Stimulated activated CD8-positive, alpha-beta memory T cell treated with anti-CD3 and anti-CD28 coated beads, Interleukin-2, amount 100 ng/mL, for 1 hour (primary cell): ENCODE results near the gene SUGP2.

ENCODE experiments used
- DNase-seq, 2 donors: peaks; one replicate each; pipeline ENCODE4 v3.0.0-alpha.2; 2020; ENCODE audit warnings: low read depth in 2 of 2

The SUGP2 gene

DNA sequence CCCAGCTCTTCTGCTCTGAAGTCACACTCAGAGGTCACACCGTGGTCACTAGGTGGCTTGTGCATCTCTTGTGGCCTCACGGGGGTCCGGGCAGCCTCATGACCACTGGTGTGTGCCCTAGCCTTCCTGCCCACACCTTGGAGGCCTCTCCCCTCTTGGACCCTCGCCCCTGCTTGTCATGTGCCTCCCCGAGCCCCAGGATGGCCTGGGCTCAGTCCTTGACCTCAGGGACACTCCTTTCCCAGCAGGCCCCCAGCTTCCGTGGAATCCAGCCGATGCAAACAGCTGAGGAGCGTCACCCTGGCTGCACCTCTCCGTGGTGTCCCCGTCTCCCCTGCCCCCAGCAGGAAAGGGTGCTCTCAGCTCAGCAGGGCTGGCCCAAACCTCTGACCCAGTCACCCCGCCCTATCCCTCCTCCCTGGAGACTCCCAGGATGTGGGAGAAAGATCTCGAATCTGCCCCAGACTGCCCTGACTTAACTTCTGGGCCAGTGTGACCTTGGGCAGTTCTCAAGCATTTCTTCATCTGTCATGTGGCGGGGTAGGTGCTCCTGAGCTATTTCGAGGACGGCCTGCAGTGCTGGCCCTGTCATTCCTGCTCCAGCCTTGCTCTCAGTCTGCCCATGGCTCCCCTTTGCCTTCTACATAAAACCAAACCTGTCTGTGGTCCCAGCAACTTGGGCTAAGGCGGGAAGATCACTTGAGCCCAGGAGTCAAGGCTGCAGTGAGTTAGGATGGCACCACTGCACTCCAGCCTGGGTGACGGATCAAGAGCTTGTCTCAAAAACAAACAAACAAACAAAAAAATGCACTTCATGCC is 25.9 kb upstream of the SUGP2 start:
- DNase-seq = no peak

DNA sequence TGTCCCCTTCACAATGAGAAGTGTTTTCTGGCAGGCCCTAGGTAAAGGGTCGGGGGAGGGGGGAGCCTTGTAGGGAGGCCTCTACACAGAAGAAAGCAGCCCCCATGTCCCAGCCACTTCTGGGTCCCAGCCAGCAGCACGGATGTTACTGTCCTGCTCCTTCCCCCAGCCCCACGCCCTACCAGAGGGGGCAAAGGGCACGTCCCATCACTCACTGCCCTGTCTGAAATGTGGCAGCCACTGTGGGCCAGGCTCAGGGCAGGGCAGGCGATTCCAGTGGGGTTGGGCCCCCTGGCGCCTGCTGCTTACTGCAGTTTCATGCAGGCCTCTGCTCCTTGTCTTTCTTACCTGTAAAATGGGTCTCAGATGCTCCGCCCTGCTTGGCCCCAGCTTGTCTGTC is 24.4 kb upstream of the SUGP2 start:
- no peak for DNase-seq

DNA sequence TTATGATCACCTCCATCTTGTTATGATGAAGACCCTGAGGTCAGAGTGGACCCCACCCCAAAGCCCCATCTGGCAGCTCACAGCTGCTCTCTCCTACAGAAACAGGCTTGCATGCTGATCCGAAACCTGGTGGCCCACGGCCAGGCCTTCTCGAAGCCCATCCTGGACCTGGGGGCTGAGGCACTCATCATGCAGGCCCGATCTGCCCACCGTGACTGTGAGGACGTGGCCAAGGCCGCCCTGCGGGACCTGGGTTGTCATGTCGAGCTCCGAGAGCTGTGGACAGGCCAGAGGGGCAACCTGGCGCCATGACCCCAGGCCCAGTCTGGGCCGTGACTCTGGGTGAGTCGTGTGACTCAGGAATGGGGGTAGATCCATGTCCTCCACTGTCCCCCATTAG is 24.0 kb upstream of the SUGP2 start:
- no peak for DNase-seq

DNA sequence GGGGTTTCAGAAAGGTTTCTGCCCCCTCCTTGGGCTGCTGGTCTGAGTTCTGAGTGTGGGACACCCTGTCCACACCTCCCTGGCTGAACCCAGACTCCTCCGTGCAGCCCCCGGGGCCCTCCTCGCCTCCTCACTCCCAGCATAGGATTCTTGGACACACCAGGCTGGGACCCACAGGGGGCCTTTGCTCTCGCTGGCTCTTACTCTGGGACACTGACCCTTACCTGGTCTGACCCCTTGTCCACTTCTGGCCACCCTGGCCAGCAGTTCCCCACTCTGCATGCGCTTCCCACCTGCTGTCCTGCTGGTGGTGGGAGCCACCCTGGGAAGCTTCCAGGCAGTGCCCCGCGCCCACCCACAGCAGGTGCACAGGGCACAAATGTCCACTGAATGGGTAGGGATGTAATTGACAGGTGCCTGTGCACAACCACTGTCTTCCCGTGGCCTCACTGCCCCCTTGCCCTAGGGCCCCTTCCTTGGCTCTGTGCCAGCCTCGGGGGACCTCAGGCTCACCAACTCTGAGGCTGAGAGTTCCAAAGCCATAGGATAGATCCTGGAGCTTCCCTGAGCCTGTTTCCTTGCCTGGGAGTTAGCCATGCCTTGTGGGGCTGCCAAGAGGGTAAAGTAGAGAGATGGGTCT is 23.4 kb upstream of the SUGP2 start:
- DNase-seq = no peak

DNA sequence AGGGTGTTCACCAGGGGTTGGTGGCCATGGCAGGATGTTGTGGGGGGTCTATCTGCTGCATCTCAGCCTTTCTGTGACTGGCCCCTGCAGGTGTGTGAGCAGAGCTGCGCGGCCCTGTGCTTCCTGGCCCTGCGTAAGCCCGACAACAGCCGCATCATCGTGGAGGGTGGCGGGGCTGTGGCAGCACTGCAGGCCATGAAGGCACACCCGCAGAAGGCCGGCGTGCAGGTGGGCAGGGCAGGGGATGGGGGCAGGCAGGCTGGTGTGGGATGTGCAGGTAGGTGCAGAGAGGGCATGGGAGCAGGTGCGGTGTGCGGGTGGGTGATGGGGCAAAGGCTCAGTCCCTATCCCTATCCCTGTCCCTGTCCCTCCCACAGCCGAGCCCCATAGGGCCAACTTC is 22.4 kb upstream of the SUGP2 start:
- DNase-seq = no peak

DNA sequence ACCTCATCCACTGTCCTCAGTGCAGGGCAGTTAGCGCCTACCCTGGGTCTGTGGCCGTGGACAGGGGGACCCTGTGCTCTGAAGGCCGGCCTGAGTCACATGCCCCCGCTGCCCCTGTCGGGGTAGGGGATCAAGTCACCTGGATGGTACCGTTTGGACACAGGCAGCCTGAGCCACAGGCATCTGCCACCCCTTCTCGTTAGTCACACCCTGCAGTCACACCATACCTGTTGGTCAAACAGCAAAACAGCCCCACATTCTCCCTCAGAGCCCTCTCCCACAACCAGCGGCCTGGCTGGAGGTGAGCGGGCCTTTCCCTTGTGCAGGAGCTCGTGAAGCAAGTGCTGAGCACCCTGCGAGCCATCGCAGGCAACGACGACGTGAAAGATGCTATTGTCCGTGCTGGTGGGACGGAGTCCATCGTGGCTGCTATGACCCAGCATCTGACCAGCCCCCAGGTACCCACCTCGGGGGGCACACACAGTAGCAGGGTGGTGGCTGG is 21.7 kb upstream of the SUGP2 start:
- no peak for DNase-seq

DNA sequence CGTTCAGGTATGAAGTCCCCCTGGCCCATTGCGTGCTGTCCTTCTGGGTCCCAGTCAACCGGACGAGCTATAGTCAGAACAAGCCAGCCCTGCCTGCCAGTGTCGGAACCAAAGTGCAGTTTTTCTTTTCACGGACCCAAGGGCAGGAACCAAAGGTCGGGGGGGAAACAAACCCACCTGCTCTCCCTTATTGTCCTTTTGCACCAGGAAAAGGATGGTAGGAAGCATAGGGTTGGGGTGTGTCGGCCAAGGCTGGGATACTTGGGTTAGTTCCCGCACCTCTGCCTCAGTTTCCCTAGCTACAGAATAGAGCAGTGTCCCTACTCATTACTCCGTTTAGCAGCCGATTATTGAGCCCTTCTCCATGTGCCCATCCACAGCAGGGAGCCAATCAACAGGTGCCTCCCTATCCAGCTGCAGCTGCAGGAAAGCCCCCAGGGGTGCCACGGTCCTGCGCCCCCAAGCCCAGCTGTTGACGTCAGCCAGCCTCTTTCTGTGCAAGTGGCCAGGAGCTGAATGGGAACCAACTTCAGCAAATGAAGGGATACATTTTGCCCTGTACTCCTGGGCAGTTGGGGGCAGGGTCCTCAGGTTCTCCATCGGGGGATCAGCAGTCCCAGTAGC is 21.1 kb upstream of the SUGP2 start:
- no peak for DNase-seq

DNA sequence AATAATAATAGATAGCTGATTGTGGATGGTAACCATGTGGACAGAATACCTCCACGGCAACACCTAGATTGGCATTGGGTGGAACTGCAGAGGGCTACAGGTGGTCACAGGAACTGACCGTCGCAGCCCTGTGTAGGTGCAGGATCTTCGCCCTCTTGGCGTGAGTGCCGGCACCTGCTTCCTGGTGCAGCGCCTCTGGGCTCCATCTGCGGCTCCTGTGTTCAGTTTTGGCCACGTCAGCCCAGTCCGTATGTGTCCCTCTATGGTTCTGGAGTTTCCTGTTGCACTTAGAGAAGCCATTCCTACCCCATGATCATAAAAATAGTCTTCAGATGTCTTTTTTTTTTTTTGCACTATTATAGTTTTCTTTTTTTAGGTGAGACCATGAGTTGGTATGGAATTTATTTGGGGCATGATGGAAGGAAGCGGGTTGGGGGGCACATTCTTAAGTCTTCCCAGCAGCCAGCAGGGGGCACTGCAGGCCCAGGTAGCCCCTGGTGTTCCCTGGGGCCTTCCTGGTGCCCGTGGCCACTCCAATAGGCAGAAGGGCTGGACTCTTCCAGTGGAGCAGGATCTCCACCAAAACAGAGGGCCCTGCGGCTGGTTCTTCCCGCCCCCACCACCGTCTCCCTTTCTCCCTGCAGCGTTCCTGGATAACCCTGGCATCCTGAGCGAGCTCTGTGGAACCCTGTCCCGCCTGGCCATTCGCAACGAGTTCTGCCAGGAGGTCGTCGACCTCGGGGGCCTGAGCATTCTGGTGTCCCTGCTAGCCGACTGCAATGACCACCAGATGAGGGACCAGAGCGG is 20.4 kb upstream of the SUGP2 start:
- peak; percentile 29 to 56 for DNase-seq

DNA sequence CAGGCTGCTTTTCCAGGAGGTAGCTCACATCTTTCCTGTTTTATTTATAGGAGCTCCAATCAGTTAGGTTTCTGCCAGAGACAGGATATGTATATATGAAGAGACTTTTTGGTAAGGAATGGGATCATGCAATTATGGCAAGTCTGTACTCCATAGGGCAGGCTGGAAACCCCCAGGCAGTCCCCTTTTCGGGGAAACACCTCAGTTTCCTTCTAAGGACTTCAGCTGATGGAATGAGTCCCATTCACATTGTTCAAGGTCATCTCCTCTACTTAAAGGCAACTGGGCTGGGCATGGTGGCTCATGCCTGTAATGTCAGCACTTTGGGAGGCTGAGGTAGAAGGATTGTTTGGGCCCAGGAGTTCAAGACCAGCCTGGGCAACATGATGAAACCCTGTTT is 19.6 kb upstream of the SUGP2 start:
- DNase-seq = no peak

DNA sequence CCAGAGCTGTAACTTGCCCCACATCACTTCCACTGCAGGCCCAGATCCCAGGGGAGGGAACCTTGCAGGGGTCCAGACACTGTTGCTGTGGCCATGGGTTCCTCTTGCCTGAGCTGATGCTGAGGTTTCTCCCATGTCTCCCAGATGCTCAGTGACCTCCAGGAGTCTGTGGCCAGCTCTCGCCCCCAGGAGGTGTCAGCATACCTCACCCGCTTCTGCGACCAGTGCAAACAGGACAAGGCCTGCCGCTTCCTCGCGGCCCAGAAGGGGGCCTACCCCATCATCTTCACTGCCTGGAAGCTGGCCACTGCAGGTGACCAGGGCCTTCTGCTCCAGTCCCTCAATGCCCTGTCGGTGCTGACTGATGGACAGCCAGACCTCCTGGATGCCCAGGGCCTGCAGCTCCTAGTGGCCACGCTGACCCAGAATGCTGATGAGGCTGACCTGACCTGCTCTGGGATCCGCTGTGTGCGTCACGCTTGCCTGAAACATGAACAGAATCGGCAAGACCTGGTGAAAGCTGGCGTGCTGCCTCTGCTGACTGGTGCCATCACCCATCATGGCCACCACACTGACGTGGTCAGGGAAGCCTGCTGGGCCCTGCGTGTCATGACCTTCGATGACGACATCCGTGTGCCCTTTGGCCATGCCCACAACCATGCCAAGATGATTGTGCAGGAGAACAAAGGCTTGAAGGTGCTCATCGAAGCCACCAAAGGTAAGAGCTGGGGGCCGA is 18.3 kb upstream of the SUGP2 start:
- no peak for DNase-seq

DNA sequence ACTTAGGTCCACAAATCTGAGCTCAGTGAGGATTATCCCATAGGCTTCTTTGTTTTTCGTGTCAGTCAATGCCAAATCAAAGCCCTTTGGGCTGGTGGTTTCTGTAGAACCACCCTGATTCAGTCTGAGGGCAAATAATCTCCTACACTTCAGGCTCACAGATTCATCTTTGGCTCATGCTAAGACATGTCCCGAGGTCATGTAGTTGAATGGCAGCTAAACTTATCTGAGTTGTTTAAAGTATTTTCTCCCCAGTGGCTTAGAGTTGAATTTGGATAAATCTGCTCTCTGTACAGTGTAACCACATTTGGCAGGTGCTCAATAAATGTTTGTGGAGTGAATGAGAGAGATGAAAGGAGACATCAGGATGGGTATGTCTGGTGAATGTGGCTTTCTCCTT is 17.4 kb upstream of the SUGP2 start:
- DNase-seq = no peak

DNA sequence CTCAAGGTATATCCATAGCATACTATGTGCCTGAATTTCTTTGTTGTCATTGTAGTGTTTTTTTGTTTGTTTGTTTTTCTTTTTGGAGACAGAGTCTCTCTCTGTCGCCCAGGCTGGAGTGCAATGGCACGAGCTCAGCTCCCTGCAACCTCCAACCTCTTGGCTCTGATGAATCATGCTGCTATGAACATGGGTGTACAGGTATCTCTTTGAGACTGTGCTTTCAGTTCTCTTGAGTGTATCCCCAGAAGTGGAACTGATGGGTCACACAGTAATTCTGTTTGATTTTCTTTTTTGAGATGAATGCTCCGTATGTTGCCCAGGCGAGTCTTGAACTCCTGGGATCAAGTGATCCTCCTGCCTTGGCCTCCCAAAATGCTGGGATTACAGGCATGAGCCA is 16.8 kb upstream of the SUGP2 start:
- DNase-seq = no peak

DNA sequence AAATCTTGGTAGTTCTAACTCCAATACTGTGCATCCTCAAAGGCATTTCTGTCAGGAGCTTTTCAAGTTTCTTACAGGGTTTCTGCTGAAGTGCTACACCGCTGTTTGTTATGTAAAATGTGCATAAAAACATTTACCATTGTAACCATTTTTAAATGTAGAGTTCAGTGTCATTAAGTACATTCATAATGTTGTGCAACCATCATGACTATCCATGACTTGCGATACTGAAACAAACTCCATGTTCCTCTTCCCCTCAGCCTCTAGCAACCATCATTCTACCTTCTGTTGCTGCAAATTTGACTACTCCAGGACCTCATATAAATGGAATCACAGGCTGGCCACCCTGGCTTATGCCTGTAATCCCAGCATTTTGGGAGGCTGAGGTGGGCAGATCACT is 16.1 kb upstream of the SUGP2 start:
- DNase-seq = no peak

DNA sequence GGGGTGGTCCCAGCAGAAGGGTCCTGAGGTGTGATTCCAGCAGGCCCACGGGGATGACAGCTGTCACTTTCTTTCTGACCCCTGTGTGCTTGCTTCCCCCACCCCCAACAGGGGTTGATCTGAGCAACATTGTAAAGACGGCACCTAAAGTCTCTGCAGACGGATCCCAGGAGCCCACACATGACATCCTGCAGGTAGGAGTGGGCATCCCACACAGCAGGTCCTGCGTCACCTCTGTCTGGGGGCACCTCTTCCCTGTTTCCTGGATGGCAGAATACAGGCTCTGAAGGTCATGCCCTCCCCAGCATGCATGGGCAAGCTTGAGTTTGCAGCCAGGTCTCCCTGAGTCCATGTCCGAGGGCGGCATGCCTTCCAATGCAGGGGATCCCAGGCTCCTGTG is 10.6 kb upstream of the SUGP2 start:
- DNase-seq = no peak

DNA sequence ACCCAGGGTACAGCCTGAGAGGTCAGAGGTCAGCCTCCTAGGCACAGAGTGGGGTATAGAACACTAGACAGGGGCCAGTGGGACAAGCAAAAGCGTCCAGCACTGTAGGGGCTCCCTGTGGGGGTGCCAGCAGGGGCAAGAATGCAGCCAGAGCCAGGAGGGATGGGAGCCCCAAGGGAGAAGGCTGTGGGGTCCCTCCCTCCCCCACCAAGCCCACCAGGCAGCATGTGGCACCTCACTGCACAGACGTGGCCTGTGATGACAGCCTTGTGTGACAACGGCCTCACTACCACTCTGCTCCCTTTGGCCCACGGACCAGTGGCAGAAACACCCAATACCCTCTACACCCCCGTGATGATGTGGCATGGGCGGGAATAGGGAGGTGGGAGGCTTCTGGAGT is 10.2 kb upstream of the SUGP2 start:
- no peak for DNase-seq

DNA sequence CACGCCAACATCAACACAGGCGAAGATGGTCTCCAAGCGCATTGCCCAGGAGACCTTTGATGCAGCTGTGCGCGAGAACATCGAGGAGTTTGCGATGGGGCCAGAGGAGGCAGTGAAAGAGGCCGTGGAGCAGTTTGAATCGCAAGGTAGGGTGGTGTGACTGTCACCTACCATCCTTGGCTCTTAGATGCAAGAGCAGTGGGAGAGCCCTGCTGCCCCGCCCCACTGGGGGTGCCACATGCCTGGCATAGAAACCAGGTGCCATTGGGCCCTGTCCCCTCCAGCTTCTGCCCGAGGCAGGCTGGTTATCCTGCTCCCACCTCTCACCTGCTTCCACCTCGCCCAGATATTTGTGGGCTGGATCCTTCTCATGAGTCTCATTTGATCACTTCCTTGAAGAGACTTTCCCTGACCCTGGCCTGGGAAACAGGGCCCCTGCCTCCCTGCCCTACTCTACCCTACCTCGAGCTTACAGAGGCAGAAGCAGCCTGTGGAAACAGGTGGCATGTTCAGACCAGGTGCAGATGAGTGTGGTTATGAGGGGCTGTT is 9.5 kb upstream of the SUGP2 start:
- no peak for DNase-seq

DNA sequence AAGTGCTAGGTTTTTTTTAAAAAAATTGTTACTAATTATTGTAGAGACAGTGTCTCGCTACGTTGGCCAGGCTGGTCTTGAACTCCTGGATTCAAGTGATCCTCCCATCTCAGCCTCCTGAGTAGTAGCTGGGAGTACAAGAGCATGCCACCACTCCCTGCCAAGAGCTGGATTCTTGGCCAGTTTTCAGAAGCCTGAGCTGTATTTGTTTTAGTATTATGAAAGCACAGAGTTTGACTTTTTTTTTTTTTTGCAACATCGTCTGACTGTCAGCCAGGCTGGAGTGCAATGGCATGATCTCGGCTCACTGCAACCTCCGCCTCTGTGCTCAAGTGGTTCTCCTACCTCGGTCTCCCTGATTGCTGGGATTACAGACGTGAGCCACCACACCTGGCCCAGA is 7.1 kb upstream of the SUGP2 start:
- no peak for DNase-seq

DNA sequence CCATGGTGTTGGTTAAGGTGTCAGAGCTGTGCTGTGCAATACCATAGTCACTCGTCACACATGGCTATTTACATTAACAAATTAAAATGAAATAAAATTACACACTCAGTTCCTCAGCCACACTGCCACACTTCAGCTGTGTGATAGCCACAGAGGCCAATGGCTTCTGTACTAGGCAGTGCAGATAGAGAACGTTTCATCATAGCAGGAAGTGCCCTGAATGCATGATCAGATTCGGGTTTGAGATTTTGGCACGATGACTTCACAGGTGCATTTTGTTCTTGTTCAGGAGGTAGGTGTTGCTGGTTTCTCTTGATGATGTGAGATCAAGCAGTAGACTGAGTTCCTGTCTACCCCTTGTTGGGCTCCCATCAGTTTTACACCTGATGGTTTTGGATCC is 6.6 kb upstream of the SUGP2 start:
- no peak for DNase-seq

DNA sequence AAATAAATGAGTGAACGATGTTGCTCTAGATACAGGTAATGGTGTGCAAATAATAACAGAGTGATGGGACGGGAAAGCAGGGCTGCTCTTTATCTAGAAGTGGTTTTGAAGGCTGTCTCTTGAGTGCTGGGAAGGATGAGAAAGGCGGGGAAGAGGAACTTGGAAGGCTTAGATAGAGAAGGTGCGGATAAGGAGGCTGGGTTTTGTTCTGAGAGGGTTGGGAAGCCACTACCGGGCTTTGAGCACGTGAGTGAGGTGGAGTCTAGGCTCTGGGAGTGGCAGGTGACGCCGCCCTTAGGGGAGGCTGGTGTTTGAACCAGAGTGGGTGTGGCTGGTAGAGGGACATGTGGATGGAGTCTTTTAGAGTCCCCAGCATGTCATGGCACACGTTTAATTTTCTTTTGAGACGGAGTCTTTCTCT is 897 bp upstream of the SUGP2 start:
- peak in 1 of 2 donors; percentile 39 for DNase-seq

DNA sequence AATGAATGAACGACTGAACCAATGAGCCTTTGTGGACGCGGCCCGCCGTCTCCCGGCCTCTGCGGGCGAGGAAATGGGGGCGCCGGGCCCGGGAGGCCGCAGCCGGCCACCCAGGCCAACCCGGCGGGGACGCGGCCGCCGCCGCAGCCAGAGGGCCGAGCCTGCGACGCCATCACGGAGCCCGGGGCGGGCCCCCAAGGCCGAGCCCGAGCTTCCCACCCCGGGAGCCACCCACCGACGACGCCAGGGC is 216 bp downstream of the SUGP2 start:
- DNase-seq = no peak

DNA sequence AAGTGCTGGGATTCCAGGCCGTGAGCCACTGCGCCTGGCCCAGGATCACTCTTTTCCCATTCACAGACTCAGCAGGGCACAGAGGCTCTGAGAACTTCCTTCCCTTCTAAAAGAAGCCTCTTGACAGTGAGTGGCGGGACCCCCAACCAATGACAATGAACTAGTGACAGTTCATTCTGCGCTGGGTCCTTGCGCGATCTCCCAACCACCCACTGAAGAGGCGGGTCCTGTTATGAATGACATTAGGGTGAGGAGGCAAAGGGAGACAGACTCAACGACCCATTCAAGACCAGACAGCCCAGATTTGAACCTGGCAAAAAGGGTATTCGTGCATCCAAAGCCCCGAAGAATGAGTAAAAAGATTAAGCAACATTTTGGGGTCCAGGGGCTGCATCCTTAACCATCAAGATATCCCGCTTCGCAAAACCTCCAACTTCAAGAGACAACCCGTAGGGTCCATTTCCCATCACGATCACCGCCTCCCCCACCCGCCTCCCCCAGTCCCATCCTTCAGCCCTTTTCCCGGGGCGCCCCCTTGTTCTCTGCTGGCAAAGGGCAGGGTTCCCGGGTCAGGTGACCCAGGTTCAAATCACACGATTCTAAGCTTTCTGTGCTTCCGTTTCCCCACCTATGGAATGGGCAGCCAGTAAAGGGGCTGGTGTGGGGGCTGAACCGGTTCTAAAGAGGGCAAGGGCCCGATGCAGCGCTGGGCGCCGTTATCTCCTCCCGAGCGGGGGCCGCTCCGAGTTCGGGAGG is 719 bp downstream of the SUGP2 start:
- peak; percentile 52 to 60 for DNase-seq
